RWPE2 (cell line): Measurements from ENCODE around the gene WDR75.

Source experiments
- ATAC-seq: fragments of 200-7000 bp; cut with Tn5 transposase; 3 replicates; pipeline ENCODE4 v1.9.1; 2021; ENCODE audit warnings: low read depth
- DNase-seq: peaks from one replicate; pipeline ENCODE4 v3.0.0-alpha.2; 2020; ENCODE audit warnings: low spot score
- H3K27ac ChIP-seq: fragments of 450-650 bp; 2 replicates; pipeline ENCODE4 v1.5.1; 2017; ENCODE audit warnings: mild to moderate bottlenecking; ENCODE audit not compliant: poor library complexity, severe bottlenecking
- H3K27me3 ChIP-seq: fragments of 250-450 bp; sonication (Bioruptor Pico); 2 replicates; pipeline ENCODE4 v1.5.1; 2021; ENCODE audit warnings: mild to moderate bottlenecking, moderate library complexity; ENCODE audit not compliant: insufficient read depth, poor library complexity, severe bottlenecking
- H3K36me3 ChIP-seq: fragments of 250-450 bp; sonication (Bioruptor Pico); 2 replicates; pipeline ENCODE4 v1.5.1; 2020; ENCODE audit warnings: low read depth, mild to moderate bottlenecking, moderate library complexity
- H3K4me1 ChIP-seq: fragments of 250-450 bp; sonication (Bioruptor Pico); 2 replicates; pipeline ENCODE4 v1.5.1; 2021; ENCODE audit warnings: mild to moderate bottlenecking, moderate library complexity; ENCODE audit not compliant: insufficient read depth, poor library complexity, severe bottlenecking
- H3K4me3 ChIP-seq: fragments of 250-450 bp; sonication (Bioruptor Pico); 2 replicates; pipeline ENCODE4 v1.5.1; 2021; ENCODE audit warnings: mild to moderate bottlenecking, moderate library complexity; ENCODE audit not compliant: severe bottlenecking
- H3K9me3 ChIP-seq: fragments of 250-450 bp; sonication (Bioruptor Pico); 2 replicates; pipeline ENCODE4 v1.5.1; 2021; ENCODE audit warnings: mild to moderate bottlenecking, moderate library complexity; ENCODE audit not compliant: severe bottlenecking
- TF ChIP-seq, protein P1 (sequence below): fragments of 450-650 bp; IDR thresholded peaks from one replicate; pipeline ENCODE4 v1.5.1; 2017; ENCODE audit warnings: mild to moderate bottlenecking, moderate library complexity; ENCODE audit not compliant: poor library complexity, severe bottlenecking

WDR75 gene

DNA sequence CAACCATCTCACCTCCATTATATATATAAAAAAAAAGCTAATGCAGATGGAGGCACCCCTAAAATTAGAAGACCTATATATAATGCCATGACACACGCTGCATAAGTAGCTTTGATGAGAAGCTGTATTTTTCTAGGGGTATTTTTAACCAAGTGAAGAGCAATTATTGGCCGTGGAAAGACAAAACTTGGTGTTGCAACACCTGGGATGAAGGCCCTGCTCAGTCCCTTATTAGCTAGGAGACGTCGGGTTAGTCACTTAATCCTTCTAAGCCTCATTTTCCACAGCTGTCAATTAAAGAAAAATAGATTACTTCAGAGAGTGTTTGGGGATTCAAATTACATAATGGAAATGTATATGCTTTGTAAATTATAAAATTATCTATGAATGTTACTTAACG, 63.0 kb downstream of the WDR75 start:
- Histone ChIP-seq H3K27ac (no peak overlapping the region), H3K9me3 (no peaks in the 10 kb centered on the region), H3K4me1 (no peaks in the 10 kb centered on the region), H3K27me3 (no peaks in the 10 kb centered on the region), H3K36me3 (no peaks in the 10 kb centered on the region), H3K4me3 (no peak overlapping the region)
- TF ChIP-seq, protein P1, sequence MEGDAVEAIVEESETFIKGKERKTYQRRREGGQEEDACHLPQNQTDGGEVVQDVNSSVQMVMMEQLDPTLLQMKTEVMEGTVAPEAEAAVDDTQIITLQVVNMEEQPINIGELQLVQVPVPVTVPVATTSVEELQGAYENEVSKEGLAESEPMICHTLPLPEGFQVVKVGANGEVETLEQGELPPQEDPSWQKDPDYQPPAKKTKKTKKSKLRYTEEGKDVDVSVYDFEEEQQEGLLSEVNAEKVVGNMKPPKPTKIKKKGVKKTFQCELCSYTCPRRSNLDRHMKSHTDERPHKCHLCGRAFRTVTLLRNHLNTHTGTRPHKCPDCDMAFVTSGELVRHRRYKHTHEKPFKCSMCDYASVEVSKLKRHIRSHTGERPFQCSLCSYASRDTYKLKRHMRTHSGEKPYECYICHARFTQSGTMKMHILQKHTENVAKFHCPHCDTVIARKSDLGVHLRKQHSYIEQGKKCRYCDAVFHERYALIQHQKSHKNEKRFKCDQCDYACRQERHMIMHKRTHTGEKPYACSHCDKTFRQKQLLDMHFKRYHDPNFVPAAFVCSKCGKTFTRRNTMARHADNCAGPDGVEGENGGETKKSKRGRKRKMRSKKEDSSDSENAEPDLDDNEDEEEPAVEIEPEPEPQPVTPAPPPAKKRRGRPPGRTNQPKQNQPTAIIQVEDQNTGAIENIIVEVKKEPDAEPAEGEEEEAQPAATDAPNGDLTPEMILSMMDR: no peak
- no peak for DNase-seq
- no peak for ATAC-seq

DNA sequence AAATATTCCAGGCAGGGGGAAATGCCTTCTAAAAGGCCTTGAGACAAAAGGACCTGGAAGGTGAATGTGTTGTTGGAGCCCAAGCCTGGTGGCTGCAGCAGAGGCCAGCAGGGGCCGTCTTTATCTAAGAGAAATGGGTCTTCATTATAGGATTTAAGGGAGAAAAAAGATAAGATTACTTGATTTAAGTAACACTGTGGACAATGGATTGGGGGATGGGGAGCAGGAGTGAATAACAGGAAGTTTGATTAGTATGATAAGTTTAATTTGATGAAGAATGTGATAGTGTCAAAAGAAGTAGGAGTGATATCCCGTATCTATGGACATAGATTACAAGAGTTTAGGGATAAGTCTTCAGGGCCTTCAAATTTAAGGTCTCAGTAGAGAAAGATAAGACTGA, 64.2 kb downstream of the WDR75 start:
- ATAC-seq: no peak
- TF ChIP-seq, protein P1: no peak
- Histone ChIP-seq H3K4me3 (no peak overlapping the region), H3K36me3 (no peaks in the 10 kb centered on the region), H3K4me1 (no peaks in the 10 kb centered on the region), H3K27ac (no peak overlapping the region), H3K9me3 (no peaks in the 10 kb centered on the region), H3K27me3 (no peaks in the 10 kb centered on the region)
- DNase-seq: no peak

DNA sequence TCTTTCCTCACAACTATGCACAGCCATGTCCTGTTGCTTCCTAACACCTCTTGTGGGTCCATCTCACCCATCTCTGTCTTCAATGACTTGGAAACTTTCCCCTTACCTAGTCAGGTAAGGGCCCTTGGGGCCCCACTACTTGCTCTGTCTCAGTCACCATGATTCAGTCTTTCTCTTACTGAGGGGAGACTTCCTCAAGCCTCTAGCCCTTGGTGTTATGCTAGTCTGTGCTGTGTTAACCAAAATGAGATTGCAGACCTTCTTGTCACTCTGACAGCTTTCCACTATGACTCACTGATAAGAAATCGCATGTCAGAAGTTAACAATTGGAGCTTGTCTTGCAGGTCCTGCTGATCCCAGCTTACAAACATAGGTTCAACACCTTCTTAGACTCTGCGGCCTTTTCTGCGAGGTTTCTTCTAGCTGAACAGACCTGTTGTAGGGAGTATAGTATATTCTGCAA, 65.3 kb downstream of the WDR75 start:
- no peaks in the 10 kb centered on the region for H3K36me3 ChIP-seq
- no peak for ATAC-seq
- no peak for DNase-seq
- no peaks in the 10 kb centered on the region for H3K9me3 ChIP-seq
- no peak overlapping the region for H3K27ac ChIP-seq
- H3K4me3 ChIP-seq: no peak overlapping the region
- H3K4me1 ChIP-seq: no peaks in the 10 kb centered on the region
- TF ChIP-seq, protein P1: no peak
- H3K27me3 ChIP-seq: no peaks in the 10 kb centered on the region

DNA sequence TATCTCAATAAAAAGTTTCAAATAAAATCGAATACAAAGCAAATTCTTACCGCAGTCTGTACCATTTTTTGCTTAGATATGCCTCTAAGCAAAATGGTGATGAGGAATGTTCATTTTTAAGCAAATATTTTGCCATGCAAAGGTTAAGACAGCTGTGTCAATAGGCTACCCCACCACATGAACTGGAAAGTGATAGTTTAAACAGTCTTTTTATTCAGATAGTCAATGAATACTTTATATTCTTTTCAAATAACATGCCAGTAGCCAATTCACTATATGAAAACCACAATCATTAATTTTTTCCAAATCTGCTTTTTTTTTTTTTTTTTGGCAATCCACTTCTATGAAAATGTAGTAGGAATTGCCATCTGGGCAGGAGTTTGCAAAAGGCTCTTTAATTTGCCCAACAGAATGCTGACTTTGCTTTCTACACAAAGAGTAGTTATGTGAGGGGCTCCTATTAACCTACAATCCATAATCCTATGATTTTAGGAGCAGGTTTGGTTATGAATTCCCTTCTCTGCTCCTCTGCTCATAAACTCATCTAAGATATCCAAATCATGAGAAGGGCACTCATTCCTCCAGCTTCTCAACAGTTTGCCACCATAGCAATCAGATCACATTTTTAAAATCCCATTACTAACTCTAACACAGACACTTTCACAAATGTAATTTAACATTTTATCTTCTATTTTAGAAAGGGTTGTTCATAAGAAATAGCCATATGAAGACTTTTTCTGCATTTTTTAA, 70.1 kb downstream of the WDR75 start:
- ATAC-seq (no peak), DNase-seq (no peak)
- H3K4me3 ChIP-seq: no peak overlapping the region
- H3K27me3 ChIP-seq: no peaks in the 10 kb centered on the region
- H3K4me1 ChIP-seq: no peaks in the 10 kb centered on the region
- H3K9me3 ChIP-seq: no peaks in the 10 kb centered on the region
- no peak overlapping the region for H3K27ac ChIP-seq
- TF ChIP-seq, protein P1: no peak
- H3K36me3 ChIP-seq: no peaks in the 10 kb centered on the region

DNA sequence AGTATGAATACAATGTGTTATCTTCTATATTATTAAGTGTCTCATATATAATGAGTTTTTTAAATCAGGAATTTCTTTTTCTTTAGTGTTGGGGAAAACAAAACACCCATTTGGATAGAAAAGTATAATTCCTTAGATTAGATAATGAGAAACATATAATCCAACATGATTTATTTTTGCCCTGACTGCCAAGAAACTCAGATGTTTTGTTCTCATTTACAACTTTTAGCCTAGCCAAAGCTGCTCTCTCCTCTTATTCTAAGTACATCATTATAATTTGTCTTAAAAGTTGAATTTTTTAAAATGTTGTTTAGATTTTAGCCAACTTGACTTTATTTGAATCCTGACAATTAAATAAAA, 70.7 kb downstream of the WDR75 start:
- DNase-seq (no peak), ATAC-seq (no peak)
- H3K36me3 ChIP-seq: no peaks in the 10 kb centered on the region
- H3K27me3 ChIP-seq: no peaks in the 10 kb centered on the region
- H3K9me3 ChIP-seq: no peaks in the 10 kb centered on the region
- no peak overlapping the region for H3K4me3 ChIP-seq
- TF ChIP-seq, protein P1: no peak
- H3K27ac ChIP-seq: no peak overlapping the region
- H3K4me1 ChIP-seq: no peaks in the 10 kb centered on the region
